ENCODE measurements around the gene CHST6. TPM values are rescaled to one million over a fixed set of nuclear protein-coding genes. Genes with fewer than 3 reads are reported as not detected.
"Not testable (repeated sequence)": the region's sequence is repeated elsewhere in the genome, so short reads cannot be mapped to it uniquely, and the experiment has no call there.

The CHST6 gene
- 1 to 10 TPM; 3.3 to 3.9 TPM for total RNA-seq
- polyA plus RNA-seq (ENCODE audit: insufficient read length in 6 of 6) = 1 to 10 TPM; 1.3 to 2.0 (median 1.5) TPM
- long read RNA-seq, donor 1 = 0 reads
- long read RNA-seq, donor 2 = 0 reads
- long read RNA-seq, donor 3 = 0 reads
- long read RNA-seq, donor 4 = 0 reads
- long read RNA-seq, donor 5 = 0 reads
- long read RNA-seq, donor 6 = 0 reads
- long read RNA-seq, donor 7 = 0 reads
- long read RNA-seq, donor 8 = 0 reads
- long read RNA-seq, donor 9 = 0 reads
- long read RNA-seq, donor 10 = 0 reads
- long read RNA-seq, donor 11 = 0 reads
- long read RNA-seq, donor 12 = 0 reads

DNA sequence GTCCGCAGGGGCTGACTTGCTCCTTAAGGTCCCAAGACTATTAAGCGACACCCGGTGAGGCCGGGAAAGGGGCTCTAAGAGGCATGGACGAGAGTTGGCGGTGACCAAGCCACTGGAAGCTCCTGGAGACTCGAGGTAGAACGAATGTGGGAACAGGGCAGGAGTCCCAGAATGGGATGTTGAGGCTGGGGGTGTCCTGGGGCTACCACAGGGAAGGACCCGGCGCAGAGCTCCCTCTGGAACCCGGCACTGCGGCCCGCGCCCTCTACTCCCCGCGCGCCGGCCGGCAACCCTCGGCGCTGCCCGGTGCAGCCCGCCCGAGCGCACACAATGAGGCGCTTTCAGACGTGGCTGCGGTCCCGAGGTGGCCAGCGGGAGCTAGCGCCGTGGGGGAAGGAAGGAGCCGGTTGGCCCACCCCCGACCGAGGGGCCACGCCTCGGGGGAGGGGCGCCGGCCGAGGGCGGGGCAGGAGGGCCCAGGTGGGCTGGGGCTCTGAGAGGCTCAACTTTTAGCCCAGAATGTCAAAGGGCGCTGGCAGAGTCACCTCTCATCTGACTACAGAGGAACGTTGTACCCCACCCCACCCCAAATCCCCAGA lies at the start of gene CHST6:
Gene CHST6 (minus strand): TSS at position 366 of the 599 bp plus-strand sequence. CDS start 15,613 bp downstream, outside the sequence.
- intact Hi-C loops (cut with DNase I) = no loop called here
- peaks cover 2 to 11% of the 10 kb centered on the region in 2 donors for H3K4me1 ChIP-seq
- H3K4me3 ChIP-seq = peak within 1 kb of the TSS; percentile 24 to 27
- ATAC-seq = peak; percentile 76
- H3K27me3 ChIP-seq = peaks cover 0 to 48% of the 10 kb centered on the region in 2 donors
- no peaks in the 10 kb centered on the region for H3K9me3 ChIP-seq
- H3K36me3 ChIP-seq = no peaks in the 10 kb centered on the region
- TF ChIP-seq CTCF (IDR thresholded peaks at IDR 0.05) = no peak
- peak in 1 of 4 donors; percentile 79 for DNase-seq
- H3K27ac ChIP-seq = no peak within 1 kb of the TSS

- H3K4me1 ChIP-seq; H3K27me3 ChIP-seq; H3K9me3 ChIP-seq; DNase-seq; H3K4me3 ChIP-seq; H3K36me3 ChIP-seq; intact Hi-C loops (cut with DNase I); H3K27ac ChIP-seq; ATAC-seq: not testable (repeated sequence)
Observed at GRCh38 chr16:75542462-75542861, 47.2 kb upstream of the CHST6 start.

DNA sequence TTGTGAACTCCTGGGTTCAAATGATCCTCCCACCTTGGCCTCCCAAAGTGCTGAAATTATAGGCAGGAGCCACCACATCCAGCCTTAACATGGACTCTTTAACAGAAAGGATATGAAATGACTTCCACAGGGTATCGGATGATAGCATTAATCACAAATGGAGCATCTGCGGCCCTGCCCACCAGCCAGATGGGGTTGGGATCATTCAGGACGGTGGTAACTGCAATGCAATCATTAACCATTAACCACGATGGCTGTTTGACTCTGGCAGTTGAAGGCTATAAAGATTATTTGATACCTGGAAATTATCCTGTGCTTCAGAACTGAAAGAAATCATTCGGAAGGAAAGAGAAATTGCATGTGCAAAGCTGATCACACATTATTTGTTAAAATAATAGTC lies 46.0 kb upstream of the CHST6 start:
- H3K36me3 ChIP-seq = no peaks in the 10 kb centered on the region
- H3K4me3 ChIP-seq = no peak overlapping the region
- DNase-seq (no peak), ATAC-seq (no peak)
- TF ChIP-seq CTCF (IDR thresholded peaks at IDR 0.05) = no peak
- H3K27me3 ChIP-seq = no peaks in the 10 kb centered on the region
- H3K4me1 ChIP-seq = no peaks in the 10 kb centered on the region
- H3K9me3 ChIP-seq = no peaks in the 10 kb centered on the region
- H3K27ac ChIP-seq = no peak overlapping the region
- intact Hi-C loops (cut with DNase I) = no loop called here

DNA sequence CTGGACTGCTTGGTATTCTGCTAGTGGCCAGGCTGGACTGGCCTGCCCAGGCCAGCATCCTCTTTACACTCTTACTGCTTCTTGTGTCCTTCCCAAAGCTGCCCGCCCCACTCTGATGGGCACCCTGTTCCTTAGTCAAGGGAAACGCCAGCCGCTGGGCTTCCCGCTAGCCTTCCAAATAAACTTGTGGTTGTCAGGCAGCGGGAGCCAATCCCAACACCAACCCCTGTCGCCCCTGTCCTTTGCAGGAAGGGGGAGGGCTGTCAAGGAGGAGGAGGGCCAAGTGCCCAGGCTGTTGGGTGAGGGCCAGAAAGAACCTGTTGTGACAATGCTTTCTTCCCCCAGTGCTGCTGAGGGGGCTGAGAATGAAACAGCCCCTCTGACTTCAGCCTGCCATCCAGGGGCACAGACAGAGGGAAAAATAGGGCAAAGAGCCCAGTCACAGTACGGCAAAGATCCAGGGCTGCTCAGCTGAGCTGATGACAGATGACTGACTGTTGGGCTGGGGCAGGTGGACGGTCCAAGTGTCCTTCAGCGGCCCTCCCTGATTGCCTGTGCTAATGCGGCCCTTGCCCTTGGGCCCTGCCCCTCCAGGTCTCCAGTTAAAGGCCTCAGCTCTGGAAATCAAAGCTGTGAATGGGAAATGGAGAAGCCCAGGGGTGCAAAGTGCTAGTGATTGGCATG lies 43.8 kb upstream of the CHST6 start:
- ATAC-seq = peak; percentile 60
- H3K4me1 ChIP-seq; H3K9me3 ChIP-seq; H3K4me3 ChIP-seq; intact Hi-C loops (cut with DNase I); H3K27ac ChIP-seq; H3K36me3 ChIP-seq; DNase-seq; H3K27me3 ChIP-seq: not testable (repeated sequence)

- no peaks in the 10 kb centered on the region for H3K9me3 ChIP-seq
- no peak overlapping the region for H3K27ac ChIP-seq
- TF ChIP-seq CTCF (IDR thresholded peaks at IDR 0.05) = no peak
- H3K4me3 ChIP-seq = no peak overlapping the region
- H3K4me1 ChIP-seq = no peaks in the 10 kb centered on the region
- ATAC-seq (no peak), DNase-seq (no peak)
- no peaks in the 10 kb centered on the region for H3K36me3 ChIP-seq
- H3K27me3 ChIP-seq = no peaks in the 10 kb centered on the region
- intact Hi-C loops (cut with DNase I) = no loop called here
Observed at GRCh38 chr16:75537776-75538175, 42.5 kb upstream of the CHST6 start.

DNA sequence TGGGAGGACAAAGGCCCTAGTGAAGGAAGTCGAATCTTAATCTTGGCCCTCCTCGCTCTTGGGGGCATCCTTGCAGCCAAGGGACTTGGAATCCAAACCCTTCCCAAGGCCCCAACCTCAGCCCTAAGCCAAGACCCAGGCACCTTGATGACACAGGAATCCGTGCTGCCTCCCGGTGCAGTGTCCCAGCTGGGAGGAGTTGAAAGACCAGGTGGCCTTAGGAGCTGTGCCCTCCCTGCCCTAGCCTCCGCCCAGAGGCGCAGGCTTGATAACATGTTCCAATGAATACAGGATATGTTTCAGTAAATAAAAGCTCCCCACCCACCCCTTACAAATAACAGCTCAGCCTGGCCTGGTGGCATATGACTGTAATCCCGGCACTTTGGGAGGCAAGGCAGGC lies 40.7 kb upstream of the CHST6 start, which contains the start of gene CHST5:
Gene CHST5 (minus strand): TSS at position 208 of the 400 bp plus-strand sequence. CDS start 5,724 bp downstream, outside the sequence.
- no peaks in the 10 kb centered on the region for H3K4me1 ChIP-seq
- no peaks in the 10 kb centered on the region for H3K36me3 ChIP-seq
- ATAC-seq (no peak), DNase-seq (no peak)
- no peaks in the 10 kb centered on the region for H3K9me3 ChIP-seq
- H3K27me3 ChIP-seq = no peaks in the 10 kb centered on the region
- H3K27ac ChIP-seq = no peak within 1 kb of the TSS
- intact Hi-C loops (cut with DNase I) = no loop called here
- H3K4me3 ChIP-seq = no peak within 1 kb of the TSS
- TF ChIP-seq CTCF (IDR thresholded peaks at IDR 0.05) = no peak
